ENCODE results near the gene TSEN54.

Gene TSEN54

DNA sequence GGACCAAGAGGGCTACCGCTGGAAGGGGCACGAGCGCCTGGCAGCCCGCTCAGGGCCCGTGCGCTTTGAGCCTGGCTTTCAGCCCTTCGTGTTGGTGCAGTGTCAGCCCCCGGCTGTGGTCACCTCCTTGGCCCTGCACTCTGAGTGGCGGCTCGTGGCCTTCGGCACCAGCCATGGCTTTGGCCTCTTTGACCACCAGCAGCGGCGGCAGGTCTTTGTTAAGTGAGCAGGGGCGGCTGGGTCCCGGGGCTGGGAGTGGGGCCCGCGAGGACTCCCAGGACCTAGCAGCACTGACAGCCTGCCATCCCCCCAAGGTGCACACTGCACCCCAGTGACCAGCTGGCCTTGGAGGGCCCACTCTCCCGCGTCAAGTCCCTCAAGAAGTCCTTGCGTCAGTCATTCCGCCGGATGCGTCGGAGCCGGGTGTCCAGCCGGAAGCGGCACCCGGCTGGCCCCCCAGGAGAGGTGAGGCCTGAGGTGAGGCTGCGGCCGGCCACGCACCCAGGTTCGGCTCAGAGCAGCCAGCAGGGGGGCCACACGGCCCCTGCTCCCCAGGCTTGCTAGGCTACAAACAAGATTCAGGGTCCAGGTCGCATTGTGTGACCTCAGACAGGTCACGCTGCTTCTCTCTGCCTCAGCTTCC lies 53.8 kb downstream of the TSEN54 start:
- DNase-seq: no peak

DNA sequence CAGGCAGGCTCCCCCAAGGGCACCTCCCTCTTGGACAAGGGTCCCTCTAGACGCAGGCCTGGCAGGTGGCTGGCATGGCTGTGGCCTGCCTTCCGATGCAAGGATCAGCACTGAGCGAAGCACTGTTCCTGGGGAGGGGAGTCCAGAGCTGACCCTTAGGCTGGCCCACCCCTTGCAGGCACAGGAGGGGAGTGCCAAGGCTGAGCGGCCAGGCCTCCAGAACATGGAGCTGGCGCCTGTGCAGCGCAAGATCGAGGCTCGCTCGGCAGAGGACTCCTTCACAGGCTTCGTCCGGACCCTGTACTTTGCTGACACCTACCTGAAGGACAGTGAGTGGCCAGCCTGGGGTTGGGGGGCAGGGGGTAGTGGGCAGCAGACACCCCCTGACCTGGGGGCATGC lies 54.4 kb downstream of the TSEN54 start:
- no peak for DNase-seq

DNA sequence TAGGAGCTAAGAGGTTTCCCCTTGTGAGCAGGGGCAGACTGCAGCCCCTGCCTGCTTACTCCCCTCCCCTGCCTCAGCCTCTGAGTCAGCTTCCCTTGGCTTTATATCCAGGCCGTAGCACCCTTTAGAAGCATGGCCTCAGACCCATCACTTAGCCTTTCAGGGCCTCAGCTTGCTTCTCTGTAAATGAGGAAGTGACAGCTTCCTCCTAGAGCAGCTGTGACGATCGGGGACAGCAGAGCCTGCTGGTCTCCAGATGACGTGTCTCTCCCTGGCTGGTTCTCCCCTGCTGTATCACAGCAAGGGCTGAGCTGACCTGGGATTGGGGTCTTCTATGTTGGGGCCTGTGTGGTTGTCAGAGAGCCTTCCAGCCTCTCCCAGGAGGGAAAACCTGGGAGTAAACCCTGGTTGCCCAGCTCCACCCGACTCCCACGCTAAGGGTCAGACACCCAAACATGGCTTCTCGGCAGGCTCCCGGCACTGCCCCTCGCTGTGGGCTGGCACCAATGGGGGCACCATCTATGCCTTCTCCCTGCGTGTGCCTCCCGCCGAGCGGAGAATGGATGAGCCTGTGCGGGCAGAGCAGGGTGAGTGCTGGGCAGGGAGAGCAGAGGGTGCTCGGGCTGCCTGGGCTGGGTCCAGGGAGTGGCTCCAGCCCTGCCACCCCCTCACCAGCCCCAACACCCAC lies 55.0 kb downstream of the TSEN54 start:
- peak; percentile 89 for DNase-seq

DNA sequence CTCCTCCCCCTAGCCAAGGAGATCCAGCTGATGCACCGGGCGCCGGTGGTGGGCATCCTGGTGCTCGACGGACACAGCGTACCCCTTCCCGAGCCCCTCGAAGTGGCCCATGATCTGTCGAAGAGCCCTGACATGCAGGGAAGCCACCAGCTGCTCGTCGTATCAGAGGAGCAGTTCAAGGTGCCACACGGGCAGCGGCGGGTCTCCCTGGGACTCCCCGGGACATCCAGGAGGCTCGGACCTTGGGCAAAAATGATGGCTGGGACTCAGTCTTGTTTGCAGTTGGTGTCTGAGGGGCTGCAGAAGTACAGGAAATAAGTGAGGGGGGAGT lies 55.5 kb downstream of the TSEN54 start:
- DNase-seq: no peak

DNA sequence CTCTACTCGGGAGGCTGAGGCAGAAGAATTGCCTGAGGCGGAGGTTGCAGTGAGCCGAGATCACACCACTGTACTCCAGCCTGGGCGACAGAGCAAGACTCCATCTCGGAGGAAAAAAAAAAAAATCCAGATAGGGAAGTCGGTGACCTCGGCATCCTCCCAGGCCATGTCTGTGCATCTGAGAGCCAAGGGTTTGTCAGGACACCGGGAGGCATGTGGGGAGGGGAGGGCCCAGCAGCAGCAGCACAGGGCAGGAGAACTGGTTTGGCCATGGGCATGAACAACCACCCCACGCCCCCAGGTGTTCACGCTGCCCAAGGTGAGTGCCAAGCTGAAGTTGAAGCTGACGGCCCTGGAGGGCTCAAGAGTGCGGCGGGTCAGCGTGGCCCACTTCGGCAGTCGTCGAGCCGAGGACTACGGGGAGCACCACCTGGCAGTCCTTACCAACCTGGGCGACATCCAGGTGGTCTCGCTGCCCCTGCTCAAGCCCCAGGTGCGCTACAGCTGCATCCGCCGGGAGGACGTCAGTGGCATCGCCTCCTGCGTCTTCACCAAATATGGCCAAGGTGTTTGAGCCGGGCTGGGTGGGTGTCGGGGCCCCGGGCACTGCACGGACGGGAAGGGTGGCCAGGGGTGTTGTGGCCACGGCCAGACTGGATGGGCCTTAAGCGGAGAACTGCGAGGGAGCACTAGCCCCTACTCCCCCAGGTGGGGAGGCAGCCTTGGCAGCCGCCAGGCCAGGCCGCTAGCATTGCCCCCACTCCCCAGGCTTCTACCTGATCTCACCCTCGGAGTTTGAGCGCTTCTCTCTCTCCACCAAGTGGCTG lies 56.6 kb downstream of the TSEN54 start:
- no peak for DNase-seq

DNA sequence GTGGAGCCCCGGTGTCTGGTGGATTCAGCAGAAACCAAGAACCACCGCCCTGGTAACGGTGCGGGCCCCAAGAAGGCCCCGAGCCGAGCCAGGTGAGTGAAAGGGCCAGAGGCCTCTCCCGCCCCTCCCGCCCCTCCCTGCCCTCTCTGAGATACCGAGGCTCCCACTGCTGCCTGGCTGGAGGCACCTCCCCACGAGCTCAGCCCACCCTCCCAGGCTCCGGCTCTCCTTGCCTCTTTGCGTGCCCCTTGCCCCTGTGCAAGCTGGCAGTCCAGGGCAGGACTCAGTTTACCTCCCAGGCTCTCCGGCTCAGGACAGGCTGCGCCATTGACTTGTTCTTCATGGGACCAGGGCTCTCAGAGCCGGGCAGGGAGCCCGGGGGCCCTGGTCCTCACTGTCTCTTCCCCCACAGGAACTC lies 57.2 kb downstream of the TSEN54 start:
- DNase-seq: no peak

DNA sequence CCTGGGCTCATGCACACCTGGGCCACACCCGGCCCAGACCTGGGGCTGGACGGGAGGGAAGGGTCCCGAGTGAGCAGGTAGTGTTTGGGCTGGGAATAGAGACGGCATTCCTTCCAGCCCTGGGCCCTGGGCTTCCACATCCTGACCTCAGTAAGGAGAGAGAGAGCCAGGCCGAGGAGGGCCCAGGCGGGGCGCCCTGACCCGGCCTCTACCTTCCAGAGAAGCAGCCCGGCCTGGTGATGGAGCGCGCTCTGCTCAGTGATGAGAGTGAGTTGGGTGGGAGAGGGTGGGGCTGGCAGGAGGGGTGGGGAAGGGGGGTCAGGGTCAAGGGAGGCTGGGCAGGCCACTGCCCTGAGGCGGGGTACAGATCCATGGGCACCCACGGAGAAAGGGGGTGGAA lies 57.7 kb downstream of the TSEN54 start:
- DNase-seq: no peak

Measured in RPMI8226 (cell line).